Stimulated activated CD8-positive, alpha-beta memory T cell treated with anti-CD3 and anti-CD28 coated beads, Interleukin-15, amount 100 ng/mL, for 4 hours (primary cell): ENCODE results near the gene PNLIPRP2.

Experiments used
- DNase-seq, 2 donors: peaks; one replicate each; pipeline ENCODE4 v3.0.0-alpha.2; 2020; ENCODE audit warnings: low read depth in 2 of 2

Gene PNLIPRP2

DNA sequence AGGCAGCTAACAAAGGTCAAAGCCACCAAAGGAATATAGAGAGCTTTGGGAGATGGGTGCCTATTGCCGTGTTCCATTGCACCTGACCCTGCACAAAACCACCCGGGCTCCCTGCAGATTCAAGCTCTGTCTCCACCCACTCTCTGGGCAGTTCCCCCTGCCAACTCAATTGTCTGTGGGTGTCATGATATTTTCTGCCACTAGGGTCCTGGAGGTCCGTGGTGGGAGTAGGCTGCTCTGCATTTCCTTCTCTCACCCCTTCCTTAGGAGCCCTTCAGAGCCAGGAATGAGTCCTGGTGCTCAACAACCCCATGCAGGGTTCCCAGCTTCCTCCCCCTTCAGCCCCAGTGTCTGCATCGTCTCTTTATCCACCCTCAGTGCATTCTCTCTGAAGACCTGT, 34.1 kb downstream of the PNLIPRP2 start:
- no peak for DNase-seq

DNA sequence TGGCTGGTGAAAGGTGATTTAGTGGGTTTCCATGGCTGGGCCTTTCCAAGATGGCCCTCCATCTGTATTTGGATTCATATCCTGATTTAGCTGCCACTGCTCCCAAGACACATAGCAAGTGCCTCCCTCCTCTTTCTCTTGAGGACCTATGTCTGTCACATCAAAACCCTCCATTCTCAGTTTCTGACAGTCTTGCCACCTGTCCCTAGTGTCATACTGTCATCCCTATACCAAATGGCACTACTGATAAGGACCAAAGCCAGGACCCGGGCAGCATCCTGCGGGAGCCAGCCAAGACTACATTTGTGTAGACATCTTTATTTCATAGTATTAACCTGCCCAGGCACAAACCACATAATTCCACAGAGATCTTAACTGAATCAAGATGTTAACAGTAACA, 34.8 kb downstream of the PNLIPRP2 start:
- DNase-seq, result no peak

DNA sequence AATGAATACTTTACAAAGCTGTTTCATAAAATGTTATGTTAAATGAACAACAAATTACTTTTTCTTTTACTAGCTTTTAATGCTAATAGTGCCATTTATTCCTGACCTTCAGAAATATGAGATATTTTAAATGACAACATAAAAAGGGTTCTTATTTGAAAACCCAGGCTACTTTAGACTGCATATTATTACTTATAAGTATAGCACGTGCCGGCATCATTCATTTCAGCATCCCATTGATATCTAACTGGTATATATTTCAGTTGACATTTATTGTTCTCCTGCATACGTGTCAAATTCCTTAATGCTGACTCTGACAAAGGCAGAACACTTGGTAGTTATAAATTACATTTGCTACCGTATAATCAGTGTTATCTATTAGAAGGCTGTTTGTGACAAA, 35.3 kb downstream of the PNLIPRP2 start:
- DNase-seq, result no peak

DNA sequence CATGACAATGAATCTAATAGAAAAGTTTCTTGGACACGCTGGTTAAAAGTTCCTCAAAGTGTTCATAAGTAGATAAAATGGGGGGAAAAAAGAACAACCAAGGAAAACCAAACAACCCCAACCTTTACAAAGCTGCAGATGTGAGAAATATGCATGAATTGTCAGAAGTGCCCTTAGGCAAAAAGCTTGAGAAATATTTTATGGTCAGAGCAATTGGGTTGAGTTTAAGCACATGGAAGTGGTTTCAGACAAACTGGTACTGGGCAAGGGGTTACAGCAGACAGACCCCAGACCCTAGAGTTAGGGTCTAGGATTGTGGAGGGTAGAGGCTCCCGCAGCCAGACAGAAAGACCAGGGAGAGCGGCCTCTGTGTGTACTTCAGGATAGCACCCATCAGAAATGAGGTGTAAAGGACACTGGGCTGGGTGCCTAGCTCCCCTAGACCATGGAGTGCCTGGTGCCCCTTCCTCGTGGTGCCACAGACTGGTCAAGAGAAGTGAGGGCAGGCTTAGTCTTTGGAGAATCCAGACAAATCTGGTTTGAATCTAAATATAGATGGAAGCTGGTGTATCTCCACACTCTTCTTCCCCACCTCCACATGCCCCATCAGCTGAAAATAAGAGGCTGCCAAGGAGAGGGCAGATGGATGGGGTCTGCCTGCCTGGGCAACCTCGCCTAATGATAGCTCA, 37.3 kb downstream of the PNLIPRP2 start:
- no peak for DNase-seq

DNA sequence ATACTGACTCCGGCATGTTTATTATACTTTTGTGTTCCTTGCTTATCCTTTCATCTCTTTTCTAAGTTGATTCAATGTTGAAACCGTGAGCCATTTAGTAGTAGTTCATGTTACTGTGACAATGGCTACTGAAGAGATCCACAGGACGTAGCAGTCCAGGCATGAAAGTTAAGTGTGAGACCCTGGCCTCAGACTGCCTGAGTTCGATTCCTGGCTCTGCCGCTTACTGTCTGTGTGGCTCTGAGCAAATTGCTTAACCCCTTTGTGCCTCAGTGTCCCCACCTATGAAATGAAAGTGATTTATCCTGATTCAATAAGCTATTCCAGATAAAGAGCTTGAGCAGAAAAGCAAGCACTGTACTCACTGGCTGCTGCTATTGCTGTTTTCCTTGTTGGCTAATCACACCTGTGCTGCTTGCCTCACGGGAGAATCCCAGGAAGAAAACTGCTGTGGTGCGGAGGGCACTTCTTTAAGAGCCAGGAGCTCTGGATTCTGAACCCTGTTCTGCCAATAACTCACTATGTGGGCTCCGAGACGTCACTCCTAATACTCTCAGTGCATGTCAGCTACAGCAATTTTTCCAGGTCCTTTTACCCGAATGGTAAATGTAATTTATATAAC, 38.4 kb downstream of the PNLIPRP2 start:
- no peak for DNase-seq

DNA sequence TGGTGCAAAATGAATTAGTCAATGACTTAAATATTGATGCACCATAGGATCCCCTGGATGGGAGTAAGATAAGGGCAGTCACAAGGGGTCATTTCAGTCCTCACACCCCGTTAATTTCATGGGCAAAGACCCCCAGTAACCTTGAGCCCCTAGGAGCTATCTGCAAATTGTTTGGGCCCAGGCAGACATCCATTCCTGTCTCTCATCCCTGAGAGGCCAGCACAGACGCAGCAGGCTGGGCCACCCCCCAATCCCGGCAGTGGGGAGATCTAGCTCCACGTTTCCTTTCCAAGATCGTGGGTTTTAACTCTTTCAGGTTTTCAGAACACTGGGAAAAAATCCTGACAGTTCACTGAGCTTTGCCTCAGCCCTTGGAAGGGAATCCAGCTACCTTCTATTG, 40.1 kb downstream of the PNLIPRP2 start:
- no peak for DNase-seq

DNA sequence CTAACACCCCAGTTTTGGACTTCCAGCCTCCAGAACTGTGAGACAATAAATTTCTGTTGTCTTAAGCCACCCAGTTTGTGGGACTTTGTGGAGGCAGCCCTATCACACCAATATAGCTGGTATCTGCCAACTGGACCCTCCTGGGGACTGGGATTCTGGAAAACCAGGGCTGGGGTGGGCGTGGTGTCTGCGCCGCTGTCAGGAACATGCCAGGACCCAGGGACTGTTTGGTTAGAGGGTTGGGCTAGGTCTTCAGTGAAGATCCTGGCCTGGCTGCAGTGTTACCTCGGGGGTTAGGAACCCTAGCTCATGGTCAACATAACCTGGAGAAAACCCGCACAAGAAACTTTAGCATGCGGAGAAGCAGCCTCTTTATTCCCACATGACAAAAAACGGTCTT, 42.6 kb downstream of the PNLIPRP2 start:
- DNase-seq, result no peak

DNA sequence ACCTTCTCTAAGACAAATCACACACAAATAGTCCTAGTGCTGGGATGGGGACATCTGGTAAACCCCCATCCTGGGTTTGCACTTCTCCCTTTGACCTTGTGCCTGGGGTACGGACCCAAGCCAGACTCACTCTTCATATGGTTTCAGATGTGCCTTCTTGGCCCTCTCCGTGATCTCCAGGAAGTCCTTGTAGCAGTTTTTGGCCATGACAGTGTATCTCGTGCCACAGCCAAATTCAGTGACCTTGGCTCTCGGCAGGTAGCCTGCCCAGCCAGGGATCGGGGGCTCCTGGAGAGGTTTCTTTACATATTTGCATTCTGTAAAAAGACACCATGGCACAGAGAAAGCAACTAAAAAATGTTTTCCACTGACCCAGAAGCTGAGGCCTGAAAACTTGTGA, 43.9 kb downstream of the PNLIPRP2 start:
- no peak for DNase-seq

DNA sequence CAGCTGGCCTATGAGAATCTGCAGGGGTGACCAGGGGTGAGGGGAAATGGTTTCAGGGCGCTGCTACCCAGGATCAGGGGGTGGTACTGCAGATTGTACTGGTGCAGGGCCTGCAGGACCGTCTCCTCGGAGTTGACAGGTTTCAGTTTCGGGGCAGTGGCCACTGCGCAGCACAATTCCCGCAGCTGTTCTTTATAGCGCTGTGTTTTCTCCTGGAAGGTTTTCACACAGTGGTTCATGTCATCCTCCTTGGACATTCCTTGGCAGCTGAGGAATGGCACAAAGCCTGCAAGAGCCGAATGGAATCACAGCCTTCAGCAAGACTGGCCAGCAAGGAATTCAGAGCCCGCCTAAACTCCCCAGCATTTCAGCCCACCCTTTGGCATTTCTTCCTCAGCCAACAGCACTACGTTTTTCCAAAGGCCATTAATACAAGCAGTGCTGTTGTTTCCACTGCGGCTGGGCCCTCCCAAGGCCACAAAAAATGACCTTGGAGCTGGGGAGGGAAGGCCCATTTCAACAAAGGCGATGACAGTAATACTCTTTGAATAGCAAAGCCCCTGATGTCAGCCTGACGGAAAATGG, 44.9 kb downstream of the PNLIPRP2 start:
- DNase-seq, result no peak

DNA sequence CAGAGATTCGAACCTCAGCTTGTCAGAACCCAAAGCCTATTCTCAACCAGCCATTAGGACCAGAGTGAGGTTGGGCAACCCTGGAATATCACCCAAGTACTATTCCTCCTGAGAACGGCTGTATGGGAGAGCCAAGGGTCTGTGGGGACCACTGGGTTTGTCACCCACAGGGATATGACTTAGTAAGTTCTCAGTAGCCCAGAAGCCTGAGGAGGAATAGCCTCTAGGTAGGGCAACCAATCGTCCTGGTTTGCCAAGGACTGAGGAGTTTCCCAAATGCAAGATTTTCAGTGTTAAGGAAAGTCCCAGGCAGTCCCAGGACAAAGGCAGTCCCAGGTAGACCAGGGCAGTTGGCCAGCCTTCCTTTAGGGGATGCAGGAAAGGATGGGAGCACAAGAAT, 46.7 kb downstream of the PNLIPRP2 start:
- no peak for DNase-seq

DNA sequence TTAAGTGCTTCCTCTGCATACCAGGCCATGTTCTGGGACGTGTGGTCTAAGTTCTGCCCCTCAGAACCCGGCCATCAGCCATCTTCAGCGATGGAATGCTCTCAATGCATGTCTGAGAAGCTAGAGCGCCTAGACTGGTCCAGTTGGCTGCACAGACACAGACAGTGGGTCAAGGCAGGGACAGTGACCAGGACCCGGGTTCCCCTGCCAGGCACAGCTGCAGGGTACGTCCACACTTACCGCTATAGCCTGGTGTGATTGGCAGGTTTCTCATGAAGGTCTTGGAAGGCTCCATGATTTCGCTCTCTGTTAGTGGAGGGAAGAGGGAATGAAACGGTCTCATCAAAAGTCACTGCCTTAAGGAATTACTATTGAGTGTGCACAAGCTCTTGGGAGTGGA, 47.3 kb downstream of the PNLIPRP2 start:
- no peak for DNase-seq

DNA sequence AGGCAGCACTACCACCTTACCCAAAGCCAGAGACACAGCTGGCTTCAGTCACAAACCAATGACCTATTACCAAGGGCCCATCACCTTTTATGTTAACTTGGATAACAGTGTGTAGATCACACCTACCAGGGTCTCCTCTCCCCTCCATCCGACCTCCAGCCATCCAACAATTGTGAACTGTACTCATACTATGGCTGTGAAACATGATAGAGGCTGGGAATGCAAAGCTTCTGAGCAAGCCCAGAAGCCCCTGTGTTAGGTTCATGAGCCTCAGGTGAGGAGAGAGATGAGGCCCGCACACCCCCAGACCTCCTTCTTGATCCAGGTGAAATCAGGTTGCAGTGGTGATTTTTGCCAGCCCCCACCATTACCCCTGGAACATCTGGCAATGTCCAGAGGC, 47.7 kb downstream of the PNLIPRP2 start:
- no peak for DNase-seq

DNA sequence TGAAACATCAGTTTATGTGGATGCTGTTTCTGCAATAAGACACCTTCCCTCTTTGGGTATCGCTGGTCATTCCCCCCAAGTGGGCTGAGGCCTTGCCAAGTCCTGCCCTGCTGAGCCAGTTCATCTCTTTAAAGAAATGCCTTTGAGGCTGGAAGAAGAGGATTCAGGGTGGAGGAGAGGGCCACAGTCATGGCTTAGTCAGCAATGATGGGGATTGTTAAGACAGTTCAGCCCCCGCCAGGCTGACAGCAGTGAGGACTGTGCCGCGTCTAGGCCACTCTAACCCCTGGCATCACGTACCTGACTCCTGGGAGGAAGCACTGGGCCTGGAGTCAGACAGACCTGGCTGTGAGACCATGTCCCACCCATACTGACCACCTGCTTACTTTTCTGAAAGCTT, 48.3 kb downstream of the PNLIPRP2 start:
- no peak for DNase-seq

DNA sequence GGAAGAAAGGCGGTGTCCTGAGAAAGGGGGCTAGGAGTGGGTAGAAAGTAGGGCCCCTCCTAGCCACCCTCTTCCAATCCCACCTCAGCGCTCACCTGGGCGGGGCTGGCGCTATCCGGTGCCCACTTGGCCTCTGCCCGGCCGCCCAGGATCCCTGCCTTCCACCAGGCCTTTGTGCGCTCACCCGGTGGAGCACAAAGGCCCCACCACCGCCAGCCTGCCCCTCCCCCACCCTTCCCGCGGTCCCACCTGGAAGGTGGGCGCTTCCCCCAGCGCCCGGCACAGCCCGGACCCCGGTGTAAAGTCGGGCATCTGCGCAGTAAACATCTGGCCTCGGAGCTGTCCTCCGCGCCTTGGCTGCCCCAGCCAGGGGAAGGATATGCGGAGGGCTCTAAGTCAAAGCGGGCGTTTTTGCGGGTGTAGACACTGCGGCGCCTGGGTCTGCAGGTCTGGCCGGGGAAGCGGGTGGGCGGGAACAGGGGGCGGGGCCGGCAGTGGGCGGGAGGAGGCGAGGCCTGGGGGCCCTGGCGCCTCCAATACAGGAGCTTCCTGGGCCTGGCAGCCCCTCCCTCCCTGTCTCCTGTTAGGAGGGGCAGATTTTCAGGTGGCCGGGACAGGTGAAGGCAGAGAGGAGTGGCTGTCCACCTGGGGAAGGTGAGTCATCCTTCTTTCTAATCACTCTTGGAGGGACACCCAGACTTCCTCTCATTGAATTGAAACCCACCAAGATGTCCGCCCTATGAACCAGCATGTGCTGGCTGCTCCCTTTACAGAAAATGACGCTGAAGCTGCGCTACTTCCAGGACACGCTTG, 49.3 kb downstream of the PNLIPRP2 start:
- DNase-seq, result no peak

DNA sequence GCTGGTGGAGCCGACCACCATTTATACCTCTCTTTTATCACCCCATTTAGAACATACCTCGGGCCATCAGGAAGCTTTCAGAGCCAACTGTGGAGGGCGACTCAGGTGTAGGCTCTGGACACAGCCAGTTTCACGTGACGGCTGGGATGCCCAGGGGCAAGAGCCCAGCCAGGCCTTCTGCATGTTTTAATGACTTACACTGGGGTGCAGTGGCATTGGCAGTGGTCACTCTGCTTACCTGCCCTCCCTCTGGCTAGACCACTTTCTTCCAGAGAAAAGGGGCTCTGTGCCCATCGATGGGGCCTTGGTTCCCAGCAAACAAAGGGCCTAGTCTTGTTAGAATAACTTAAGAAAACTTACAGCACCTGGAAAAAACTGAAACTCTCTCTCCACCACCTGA, 50.0 kb downstream of the PNLIPRP2 start:
- DNase-seq, result no peak

DNA sequence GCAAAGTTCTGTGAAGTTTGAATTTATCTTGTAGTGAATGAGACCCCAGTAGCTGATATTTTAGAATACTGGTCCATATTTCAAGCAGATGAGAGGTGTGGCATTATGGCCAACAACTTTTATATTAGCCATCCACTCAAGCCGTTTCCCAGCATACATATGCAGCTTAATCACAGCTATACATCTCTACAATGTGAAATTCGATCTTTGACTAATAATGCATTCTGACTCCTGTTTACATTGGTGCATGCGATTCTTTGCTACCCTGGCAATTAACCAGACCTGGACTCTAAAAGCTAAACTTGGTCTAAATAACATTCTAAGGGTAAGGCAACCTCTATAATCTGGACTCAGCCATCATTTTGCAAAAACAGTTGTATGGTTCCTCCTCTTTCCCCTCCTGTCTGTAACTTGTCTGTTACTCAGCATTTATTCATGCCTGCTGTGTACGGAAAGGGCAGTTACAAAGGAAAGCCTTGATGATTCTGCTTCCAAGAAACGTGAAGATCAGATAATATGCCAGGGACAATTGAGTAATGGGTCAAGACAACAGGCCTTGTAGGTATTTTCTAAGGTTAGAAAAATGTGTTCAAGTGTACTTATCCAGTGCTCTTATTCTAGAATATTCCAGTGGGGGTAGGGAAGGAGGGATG, 50.6 kb downstream of the PNLIPRP2 start:
- no peak for DNase-seq

DNA sequence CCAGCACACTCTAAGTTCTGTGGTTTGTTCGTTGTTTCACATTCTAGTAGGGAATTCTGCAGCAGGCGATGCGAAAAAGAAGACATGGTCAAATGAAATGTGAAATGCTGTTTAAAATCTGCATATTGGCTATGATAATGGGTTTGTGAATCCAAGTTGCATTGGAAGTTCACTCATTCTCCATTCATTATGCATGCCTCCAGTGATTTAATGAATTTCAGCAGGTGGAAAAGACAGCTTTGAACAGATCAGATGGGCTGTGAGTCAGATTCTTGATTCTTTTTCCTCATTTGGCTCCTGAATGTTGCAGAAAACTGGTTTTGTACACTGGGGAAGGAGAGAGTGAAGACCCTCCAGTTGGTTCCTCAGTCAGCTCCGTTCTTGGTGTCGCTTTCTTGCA, 52.1 kb downstream of the PNLIPRP2 start:
- no peak for DNase-seq

DNA sequence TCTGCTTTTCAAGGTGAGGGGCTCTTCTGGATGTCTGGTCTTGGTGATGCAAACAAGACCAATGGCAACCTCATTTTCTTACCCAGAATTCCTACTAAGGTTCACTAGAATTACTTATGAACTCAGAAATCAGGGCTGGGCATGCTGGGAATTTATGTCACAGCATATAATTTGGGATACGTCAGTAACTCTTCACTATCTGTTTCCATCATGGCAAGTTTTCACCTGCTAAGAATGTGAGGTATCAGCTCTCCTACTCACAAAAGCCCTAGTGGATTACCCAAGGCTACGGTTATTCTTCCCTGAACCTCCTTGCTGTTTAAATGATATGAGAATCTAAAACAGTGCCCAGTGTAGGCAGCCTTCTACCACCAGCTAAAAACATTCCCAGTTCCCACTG, 53.1 kb downstream of the PNLIPRP2 start:
- no peak for DNase-seq

DNA sequence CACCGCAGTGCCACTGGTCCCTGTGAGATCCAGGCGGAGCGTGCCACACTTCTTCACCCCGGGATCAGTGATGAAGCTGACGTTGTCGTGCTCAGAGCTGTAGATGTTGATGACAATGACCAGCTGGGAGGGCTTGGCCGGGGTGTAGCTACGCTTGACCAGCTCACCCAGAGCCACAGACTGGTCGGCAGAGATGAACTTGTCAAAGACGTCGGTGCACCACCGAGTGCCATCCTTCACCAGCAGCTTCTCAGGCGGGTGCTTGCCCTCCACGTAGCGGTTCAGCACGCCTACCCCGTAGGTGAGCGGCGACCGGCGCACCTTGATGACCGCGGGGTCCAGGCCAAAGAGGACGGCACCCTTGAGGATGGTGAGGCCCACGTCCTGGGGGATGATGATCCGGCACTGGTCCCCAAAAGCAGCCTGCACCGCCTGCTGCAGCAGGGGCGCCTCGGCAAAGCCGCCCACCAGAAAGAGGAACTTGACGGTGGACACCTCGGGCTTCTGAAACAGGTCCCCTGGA, 54.2 kb downstream of the PNLIPRP2 start:
- no peak for DNase-seq

DNA sequence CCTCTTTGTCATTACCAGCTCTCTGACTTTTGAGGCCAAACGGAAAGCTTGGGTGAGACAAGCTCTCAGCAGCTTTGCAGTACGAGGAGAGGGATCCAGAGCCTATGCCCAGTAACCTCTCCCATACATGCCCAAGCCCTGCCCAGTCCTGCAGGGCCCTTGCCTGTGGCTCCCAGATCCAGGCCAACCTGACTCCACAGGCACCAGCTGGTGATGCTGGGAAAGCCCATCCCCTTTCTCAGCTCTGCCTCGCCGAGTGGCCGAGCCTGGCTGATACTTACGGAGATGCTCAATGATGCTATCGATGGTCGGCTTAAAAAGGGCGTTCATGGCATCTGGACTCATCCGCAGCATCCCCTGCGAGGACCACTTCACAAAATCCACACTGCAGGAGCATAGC, 55.4 kb downstream of the PNLIPRP2 start:
- DNase-seq, result no peak

DNA sequence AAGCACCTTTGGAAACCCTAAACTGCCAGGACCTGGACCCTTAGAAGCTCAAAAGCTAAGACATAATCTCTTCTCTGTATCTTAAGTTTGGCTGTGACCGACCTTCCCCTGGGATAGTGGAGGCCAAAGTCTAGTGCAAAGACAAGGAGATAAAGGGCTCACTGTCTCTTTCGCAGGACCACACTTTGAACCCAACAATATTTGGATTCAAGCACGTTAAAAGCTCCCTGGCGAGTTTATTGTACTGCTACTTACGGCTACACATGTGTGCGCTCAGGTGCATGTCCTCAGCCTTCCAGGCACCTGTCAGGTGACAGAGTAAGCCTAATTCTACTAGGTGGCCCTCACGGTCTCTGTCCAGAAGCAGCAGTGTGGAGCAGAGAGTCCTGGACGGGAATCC, 55.9 kb downstream of the PNLIPRP2 start:
- DNase-seq, result no peak

DNA sequence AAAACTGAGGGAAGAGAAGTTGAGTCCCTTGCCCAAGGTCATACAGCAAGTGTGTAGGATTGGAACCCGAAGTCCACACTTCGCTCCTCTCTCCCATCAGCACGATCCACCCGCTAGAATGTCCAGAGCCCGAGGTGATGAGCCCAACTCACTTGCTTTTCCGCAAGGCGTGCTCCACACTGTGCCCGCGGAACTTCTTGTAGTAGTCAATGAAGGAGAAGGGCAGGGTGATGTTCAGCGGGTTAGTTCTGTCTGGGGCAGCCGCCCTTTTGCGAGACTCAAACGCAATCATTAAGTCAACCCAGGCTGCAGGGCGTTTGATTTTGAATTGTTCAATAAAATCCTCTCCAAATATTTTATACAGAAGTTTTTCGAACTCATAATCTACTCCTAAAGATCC, 58.6 kb downstream of the PNLIPRP2 start:
- DNase-seq, result no peak
